Stimulated activated CD4-positive, alpha-beta T cell treated with anti-CD3 and anti-CD28 coated beads, TNF-alpha, amount 100 ng/mL, for 4 hours (primary cell): ENCODE data around the gene ZNF516.

ENCODE experiments used
- DNase-seq, 3 experiments: peaks; one replicate each; pipeline ENCODE4 v3.0.0-alpha.2; 2020; ENCODE audit warnings: low read depth in 3 of 3

The ZNF516 gene

DNA sequence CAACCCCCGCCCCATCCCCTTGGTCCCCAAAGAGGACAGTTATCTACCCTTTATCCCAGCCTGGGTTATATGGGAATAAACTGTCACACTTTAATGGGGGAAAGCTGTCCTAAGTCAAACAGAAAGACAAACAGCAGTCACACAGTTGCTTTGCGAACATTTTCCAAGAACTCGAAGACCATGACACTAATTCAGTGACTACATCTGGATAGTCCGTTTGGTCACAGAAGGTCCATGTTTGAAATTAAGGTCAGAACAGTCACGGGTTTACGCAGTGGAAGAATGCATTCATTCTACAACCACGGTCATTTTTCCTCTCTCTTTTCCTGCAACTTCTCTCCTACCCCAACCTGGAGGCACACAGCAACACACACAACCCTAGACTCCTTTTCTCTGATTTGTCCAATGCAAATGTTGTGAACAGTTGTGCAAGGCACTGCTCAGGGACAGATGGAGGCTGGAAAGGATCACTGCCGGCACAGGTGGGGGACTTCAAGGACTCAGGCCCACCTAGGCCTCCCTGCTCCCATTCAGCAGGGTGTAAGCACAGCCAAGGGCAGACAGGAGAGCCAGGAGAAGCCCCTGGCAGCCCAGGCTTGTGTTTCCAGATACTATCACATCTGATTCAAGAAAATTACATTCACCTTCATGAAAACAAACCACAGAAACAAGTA is 39.9 kb downstream of the ZNF516 start:
- DNase-seq, result no peak

DNA sequence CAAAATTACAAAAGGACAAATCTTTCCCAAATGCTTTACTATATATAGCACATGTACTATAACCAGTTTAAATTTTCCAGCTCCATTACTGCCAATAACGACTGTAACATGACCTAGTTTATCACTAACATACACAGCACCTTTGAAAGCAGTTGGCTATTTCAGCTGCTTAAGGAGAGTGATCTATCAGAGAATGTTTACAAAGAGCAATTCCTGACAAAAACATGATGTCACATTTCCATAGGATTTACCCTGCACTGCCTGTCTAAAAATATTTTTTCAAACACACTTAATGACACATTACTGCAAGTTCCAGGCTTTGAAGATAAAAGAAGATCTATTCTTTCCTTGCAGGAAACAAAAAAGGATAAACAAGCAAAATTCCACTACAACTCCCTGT is 40.6 kb downstream of the ZNF516 start:
- no peak for DNase-seq

DNA sequence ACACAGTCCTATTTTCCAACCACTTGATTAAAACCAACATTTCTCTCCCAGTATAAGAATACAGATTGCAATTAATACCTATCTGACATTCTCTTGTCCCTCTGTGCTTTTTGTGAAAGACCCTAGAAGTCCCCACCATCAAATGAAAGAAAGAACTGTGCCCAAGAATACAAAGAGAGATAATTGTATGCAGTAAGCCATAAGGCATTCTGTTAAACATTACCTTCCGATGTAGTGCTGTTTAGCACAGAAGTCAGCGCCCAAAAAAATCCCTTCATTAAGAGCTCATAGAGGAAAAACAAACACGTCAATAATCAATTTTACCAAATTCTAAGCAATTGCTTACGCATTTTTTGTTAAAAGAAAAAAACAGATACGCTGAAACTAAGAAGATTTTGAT is 41.1 kb downstream of the ZNF516 start:
- DNase-seq, result no peak

DNA sequence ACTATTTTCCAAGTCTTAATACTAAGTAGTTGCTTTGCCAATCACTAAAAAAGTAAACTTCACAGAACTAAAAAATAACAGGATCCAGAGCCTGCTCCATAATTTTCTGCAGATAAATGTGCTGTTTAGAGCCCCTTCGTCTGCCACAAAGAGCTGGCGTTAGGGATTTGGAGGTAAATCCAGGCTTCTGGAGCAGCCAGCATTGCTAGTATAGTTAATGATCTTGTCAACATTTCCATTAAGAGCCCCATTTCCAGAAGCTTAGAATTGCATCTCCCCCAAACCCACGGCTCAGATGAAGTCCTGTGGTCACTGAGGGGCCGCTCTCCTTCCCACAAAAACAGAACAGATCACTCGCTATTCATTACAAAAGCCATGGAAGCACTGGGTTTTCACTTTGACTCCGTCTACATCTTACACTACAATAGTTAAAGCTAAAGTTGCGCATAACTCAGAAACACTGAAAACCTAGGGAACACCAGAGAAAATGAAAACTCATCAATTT is 41.9 kb downstream of the ZNF516 start:
- no peak for DNase-seq

DNA sequence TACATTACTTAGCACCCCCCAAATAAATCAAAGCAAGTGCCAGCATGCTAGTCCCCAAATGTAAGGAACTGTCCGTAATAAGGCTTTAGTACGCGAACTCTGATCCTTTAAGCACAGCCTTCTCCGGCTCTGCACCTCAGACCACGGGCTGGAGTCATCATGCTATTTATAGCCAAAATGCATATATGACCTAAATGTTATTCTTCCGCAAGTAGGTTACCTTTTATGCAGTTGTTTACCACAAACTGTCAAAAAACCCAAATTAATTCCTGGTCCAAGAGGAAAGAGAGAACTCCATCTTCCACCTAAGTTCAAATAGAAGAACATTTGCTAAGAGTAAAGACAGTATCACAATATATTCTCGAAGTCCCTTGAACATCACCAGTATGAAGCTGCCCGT is 42.7 kb downstream of the ZNF516 start:
- no peak for DNase-seq

DNA sequence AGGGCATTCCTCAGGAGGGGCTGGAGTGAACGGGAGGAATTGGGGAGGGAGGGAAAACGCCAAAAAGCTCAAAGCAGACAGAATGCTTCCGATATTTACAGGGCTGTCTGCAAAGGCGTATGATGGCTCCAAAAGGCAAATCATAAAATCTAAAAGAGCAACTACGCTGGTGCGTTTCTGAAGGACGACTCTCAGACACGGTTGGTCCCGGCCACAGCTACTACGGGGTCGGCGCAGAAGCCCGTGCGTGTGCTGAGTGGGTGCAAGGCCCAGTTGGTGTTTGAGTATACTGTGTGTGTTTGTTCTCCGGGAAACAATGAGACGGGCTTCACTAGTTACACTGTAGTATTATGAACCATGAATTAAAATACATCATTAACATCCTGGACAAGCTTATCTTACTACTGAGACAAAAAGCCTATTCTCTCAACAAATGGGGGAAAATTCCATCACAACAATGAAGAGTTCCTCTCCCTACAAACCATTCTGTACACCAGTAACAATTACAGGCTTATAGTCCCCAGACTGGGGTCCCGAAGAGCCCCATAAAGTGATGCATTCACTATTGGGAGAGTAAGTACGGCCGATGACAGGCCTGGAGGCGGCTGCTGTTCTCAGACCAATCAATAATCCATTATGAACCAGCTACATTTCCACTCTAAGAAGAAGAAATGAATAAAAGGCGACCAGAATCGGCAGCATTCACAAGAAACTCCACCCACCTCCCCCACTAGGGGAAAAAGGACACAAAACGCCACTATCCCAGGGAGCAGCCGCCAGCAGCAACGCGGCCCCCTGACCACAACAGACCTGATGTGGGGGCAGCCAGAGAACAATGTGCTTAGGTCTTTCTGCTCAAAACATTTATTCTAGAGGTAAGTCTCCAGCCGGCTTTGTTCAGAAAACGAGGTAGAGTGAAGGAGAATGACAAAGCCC is 43.4 kb downstream of the ZNF516 start:
- no peak for DNase-seq

DNA sequence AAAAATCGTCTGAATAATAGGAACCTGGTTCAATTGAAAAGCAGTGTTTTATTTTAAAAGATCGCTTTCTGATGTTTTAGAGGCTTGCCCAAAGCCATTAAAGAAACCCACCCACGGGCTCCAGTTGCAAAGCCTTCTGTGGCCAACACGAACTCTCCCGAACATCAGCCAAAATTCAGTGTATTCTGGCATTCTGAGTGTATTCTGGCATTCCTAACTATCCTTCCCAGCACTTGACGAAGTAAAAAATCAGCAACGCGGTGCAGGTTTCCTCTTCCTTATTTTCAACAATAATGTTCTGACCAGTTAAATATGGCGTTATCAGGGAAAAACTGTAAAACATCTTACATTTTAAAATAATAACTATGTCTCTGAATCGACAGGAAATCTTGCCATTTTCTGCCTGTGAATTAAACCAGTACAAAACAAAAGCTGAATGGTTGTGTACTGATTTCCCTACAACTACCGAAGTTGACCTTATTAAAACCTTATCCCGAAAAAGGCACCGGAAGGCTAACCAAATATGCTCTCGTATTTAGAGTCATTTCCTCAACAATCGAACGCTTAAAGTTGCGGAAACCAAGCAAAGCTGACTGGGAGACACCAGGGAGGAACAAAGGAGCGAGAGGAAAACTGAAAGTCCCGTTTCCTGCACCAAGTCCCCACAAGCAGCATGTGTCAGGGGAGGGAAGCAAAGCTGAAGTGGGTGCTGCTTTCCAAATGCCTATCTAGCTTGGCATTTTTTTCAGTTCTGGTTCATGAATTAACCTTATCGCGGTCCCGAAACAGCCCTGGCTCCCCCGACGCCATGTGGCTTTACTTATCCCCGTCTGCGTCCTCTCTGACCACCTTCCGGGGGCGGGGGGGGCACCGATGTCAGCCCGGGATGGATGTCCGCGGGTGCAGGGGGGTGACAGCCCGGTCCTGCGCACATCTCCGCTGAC is 44.3 kb downstream of the ZNF516 start:
- DNase-seq, result no peak

DNA sequence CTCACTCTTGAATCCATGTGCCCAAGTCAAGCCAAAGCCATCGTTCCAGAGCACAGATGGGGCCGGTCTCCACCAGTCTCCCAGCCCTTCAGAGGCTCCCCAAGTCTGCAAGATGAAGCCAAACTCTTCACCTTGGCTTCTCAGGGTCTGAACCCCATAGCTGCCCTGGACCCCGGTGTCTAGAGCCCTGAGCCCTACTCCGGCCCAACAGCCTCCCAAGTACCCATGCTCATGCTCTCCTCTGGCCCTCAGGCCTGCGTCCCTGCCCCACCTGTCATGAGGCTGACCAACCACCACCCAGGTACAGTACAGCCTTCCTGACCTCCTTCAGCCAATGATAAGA is 46.0 kb downstream of the ZNF516 start:
- no peak for DNase-seq

DNA sequence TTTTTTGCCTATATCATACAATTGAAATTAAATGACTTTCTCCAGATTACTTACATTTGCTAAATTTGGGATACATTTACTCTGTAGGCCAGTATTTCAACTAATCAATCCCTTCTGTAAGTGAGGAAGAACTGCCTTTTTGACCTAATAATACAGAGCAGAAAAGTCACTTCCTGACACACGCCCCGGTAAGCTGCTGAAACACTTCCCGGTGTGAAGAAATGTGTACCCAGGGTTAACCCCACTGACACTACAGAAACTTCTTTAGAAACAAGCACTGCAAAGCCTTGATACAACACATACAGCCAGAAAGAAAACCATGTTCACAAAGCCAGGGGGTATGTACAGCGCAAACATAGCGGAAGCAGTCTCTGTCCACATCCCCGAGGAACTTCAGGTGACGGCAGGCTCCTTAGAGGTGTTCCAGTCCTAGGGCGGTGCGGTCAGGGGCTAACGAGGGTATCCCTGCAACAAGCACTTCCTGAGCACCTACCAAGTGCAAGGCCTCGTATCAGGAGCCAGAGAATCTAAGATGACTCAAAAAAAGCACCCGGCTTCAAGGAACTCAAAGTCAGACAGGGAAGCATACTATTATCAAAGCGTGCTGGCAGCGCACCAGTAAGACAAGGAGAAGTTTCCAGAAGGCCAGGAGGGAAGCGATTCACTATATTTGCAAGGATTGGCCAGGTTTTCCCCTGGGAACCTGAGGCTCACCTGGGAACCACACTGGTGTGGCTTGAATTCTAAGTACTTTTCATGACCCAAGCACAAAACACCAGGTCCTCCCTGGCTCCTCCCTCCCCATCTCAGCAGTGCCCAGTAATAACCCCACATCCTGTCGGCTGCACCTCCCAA is 46.6 kb downstream of the ZNF516 start:
- DNase-seq, result no peak

DNA sequence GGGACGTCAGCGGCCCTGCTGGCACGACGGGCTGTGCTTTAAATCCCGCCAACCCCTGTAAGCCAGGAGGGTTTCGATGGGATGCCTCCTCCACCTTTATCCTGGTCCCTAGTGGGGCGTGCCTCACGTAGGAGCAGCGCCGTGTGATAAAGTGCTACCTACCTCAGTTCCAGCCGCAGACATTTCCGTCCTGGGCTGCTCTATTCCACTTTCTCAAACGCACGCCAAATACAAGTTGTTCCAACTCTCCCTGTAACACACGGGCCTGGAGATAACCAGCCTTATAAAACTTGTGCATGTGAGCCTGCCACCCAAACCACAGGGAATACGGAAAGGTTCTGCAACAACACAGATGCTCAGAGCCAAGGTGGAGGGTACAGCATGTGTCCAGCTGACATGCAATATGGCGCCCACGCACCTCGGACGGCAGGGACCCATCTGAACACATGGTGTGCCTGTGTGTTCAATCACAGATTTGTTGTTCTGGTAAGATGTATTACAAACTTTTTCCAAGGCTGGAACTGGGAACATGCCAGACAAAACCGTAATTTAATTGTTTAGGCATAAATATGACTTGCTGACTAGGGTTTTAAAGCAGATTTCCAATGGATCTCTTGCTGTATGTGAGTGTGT is 47.7 kb downstream of the ZNF516 start:
- DNase-seq, result no peak

DNA sequence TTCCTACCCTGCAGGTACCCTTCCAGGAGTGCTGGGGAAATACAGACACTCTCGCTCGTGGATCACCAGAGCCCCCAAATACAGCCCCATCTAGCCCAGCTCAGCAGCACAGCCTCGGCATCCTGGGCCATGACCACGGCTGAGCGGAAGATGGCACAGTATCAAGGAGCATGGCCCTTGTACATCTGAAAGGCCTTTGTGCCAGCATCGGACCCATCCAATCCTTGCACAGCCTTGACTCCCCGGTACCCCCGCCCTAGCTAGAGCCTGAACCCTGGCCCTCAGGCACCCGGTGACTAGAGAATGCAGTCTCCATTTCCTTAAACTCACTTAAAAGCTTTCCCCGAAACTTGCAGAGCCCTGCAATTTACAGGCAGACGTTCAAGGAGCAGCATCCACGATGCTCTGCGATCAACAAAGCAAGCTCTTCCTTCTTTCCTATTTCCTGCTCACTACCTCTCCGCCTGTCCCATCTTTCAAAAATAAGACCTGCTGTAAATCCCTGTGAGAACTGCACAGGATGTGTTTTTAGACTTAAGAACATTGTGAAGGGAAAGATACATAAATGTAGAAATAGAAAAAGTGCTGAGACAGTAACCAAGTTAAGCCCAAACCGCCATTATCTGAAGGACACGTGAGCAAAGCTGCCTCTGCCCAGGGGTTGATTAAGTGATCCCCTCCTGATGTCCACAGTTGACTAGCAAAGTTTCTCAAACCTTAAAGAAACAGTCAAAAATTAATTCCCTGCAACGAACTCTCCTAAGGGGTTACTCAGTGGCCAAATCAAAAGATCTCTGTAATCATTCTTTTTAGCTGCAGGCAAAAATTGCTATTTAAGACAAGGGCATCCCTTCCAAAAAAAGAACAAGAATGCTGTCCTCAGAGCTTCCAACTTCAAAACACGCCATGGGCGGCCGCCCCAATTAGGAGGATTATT is 48.5 kb downstream of the ZNF516 start:
- DNase-seq, result no peak

DNA sequence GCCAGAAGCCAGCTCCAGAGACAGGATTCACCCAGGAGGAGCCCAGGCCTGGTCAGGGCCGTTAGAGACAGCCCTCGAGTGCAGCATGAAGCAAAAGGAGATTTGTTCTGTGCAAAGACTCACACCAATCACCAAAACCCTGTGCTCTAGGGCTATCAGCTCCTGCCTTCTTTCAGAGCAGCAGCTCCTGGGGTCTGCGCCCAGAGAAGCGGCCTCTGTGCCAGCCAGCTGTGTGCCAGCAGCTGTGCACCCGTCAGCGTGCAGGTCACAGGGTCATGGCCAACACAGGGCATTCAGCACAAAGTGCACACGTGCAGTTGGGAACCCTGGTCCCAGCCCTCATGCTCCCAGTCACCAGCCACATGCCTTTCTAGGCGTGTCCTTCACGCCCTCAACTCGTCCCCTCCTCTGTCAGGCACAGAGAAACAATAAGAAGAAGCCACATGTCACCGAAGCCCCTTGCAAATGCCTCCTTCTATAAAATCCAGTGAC is 49.3 kb downstream of the ZNF516 start:
- no peak for DNase-seq

DNA sequence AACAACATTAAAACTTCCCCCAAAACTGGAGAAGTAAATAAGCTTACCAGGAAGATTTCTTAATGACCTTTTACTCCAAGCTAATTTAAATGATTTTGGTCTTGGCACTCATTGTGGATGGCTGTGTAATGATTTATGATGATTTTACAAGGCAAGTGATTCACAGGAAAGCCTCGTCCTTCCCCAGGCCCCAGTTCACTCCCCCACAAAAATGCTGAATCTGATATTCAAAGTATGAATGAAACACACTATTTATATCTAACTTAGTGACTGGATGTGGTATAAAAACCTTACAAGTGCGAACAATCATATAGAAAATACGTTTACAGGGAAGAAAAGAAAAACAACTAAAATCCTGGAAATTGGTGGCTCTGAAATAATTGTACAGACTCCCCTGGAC is 49.8 kb downstream of the ZNF516 start:
- no peak for DNase-seq

DNA sequence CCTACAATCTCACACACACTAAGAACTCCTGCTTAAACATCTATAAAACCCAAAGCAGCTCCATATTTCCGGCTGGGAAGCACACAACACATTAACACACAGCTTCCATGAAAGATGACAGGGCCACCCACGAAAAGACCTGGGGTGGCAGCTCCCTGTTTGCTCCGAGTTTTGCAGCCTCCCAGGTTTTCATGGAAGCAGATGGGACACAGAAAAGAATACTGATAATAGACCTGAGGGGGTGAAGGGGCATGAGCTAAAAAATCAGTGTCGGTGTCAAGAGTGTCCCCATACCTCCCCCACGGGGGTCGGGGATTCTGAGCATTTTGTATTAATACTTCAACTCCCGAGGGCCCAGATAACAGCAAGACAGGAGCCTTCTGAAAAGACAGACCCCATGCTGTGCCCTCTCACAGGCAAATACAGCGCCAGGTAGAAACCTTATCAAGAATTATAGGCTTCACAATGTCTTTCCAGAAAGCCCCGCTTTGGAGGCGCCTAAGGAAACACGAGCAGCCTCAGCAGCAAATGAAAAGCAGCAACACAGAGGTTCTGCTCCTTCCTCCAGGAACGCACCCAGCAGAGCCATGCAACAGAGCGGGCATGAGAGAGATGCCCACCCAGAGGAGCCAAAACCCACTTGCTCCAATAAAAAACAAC is 50.5 kb downstream of the ZNF516 start:
- DNase-seq, result no peak

DNA sequence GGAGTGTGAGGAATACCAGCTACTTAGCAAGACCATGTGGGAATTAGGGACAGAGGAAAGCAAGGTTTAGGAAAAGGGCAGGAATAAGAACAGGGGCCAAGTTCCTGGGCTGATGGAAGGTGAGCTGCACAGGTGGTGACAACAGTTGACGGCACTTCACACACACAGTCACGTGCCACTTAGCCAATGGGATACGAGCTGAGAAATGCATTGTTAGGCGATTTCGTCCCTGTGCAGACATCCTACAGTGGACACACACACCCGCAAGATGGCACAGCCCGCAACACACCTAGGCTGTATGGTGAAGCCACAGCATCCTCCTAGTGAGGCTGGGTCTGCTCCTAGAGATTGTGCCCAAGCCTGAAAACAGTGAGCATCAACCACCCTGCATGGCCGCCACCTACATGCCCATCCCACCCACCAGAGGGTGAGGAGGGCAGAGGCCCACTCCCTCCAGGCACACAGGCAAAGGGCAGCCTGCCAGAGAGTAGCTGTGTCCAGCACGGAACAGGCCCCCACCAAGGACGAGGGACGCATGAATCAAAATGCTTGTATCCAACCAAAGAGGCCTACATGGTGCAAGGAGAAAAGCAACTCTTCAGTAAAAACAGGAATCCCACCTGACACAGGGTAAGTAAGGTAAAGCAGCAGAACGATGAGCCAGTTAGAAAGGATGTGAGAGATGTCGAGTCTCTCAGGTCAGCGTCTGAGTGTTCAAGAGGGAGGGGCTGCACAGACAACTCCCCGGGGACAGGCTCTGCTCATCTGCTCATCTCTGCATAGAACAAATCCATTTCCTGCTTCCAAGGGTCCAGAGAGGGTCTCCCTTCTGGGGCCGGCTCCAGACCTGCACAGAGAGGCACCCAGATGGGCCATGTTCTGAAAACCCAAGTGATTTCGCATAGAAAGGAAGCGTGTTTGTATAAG is 51.3 kb downstream of the ZNF516 start:
- no peak for DNase-seq

DNA sequence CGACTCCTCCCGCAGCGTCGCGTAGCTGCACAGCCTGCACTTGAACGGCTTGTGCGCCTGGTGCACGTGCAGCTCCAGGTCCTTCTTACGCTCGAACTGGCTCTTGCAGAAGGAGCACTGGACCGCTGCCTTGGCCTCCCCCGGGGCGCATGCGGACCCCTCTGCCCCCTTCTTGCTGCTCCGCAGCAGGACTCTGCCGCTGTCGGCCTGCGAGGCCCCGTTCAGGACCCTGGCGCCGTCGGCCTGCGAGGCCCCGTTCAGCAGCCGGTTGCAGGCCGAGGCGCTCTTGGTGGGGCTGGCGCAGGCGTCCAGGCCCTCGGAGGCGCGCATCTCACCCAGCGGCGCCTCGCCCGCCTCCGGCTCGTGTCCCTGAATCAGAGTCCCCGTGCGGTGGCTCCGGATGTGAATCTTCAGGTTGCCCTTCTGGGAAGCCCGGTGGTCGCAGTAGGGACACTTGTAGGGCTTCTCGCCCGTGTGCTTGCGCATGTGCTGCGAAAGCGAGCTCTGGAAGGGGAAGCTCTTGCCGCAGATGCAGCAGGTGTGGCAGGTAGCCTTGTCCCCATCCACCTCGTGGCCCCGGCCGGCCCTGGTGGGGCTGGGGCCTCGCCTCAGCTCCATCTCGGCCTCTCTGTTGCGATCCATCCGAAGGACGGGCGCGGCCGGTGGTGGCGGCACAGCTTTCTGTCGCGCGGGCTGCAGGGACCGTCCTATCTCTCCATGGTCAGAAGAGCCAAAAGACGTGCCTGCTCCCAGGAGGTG is 52.5 kb downstream of the ZNF516 start:
- DNase-seq, result no peak
